HG03442 (cell line): Measurements from ENCODE around the gene HBE1.
A peak's percentile ranks its signal among the peaks of the same experiment; 100 is the strongest.
"Not testable (repeated sequence)": the region's sequence is repeated elsewhere in the genome, so short reads cannot be mapped to it uniquely, and the experiment has no call there.

Source experiments
- ATAC-seq: cut with Tn5 transposase; IDR thresholded peaks from one replicate; pipeline ENCODE4 v1.9.1; 2021; ENCODE audit warnings: mild to moderate bottlenecking, moderate library complexity; ENCODE audit not compliant: unreplicated experiment

HBE1 gene

DNA sequence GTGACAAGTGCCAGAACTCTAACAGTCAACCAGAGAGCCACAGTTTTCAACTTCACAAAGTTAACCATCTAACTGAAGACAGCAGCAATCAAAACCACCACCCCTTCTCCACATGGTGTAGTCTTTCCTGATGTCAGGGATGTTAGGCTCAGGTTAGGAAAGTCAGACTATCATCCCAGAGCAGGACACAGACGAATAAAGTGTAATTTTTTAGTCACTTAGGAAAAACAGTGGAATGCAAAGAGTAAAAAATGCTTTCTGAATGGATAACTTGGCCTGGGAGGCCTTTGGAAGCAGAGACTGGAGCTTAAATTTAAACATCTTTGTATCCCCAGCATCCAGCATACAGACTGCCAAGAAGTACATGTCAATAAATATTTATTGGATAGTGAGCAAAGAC, 16.6 kb upstream of the HBE1 start:
- ATAC-seq: no peak

DNA sequence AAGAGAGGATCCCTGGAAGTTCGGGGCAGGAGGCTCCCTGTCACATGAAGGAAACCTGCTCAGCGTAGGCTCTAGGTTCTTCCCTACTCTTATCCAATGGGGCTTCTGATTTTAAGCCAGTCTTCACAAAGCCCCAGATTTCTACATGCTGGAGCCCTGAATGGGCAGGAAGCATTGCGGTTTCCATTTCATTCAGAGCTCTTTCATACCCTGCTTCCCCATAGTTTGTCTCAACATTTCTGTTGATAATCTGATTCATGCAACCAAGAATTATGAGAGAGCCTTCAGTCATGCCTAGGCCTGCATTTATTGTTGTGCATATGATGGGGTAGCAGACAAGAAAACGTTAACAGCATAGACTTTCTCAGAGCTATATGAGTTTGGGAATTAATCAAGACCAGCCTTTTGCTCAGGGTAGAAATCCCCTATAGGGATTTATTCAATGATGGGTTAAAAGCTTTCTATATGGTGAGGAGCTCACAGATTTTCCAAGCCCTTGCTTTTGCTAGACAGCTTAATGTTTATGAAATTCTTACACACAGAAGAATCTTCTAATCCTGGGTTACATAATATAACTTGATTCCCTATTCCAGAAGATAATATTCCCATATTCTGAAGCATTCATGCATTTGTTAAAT, 16.1 kb upstream of the HBE1 start:
- no peak for ATAC-seq

DNA sequence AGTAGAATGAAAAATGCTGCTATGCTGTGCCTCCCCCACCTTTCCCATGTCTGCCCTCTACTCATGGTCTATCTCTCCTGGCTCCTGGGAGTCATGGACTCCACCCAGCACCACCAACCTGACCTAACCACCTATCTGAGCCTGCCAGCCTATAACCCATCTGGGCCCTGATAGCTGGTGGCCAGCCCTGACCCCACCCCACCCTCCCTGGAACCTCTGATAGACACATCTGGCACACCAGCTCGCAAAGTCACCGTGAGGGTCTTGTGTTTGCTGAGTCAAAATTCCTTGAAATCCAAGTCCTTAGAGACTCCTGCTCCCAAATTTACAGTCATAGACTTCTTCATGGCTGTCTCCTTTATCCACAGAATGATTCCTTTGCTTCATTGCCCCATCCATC, 14.9 kb upstream of the HBE1 start:
- ATAC-seq: no peak

DNA sequence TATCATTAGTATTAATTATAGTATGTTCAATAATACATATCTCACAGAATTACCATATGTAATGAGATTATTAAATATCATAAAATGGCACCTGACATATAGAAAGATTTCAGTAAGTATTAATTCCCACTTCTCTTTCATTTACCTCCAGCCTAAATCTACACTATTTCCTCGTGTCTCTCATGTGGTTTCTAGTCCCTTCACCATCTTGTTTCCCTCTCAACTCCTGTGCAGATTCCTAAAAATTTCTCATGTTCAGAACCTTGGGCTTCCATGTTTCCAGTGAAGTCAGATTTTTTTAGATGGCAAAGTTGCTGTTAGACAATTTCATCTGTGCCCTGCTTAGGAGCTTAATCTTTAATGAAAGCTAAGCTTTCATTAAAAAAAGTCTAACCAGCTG, 14.1 kb upstream of the HBE1 start:
- ATAC-seq: no peak

GRCh38 chr11:5283086-5283485, 13.3 kb upstream of the HBE1 start:
- no peak for ATAC-seq

DNA sequence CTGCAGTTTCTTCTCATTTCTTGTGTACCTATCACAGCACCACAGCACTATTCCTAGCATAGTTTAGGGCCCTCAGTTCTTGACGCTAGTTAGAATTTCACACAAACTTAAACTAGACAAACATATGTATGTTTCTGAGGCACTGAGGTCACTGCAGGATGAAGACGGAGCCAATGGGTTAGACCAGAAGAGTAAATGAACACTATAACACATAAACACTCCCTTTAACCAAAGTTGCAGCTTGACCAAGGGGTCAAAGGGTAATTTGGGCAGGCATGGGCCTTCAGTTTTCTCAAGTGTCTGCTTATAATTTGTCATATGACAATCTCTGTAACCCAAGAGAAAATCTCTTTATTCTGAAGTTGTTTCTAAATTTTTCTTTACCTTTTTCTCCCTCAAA, 12.9 kb upstream of the HBE1 start:
- ATAC-seq: no peak

DNA sequence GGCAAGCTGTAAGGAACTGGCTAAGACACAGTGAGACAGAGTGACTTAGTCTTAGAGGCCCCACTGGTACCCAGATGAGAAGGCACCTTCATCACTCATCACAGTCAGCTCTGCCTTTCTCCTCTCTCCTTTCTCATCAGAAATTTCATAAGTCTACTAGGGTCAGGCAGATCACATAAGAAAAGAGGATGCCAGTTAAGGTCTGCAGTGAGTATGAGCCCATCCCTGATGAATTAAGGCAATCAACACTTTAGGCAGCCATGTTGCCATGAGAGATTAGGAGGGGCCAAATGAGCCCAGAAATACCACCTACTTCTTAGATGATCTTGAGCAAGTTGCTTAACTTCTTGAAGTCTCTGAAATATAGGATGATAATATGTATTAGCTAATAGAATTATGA, 11.9 kb upstream of the HBE1 start:
- no peak for ATAC-seq

DNA sequence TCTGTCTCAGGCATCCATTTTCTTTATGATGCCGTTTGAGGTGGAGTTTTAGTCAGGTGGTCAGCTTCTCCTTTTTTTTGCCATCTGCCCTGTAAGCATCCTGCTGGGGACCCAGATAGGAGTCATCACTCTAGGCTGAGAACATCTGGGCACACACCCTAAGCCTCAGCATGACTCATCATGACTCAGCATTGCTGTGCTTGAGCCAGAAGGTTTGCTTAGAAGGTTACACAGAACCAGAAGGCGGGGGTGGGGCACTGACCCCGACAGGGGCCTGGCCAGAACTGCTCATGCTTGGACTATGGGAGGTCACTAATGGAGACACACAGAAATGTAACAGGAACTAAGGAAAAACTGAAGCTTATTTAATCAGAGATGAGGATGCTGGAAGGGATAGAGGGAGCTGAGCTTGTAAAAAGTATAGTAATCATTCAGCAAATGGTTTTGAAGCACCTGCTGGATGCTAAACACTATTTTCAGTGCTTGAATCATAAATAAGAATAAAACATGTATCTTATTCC, 10.9 kb upstream of the HBE1 start:
- ATAC-seq: peak; percentile 94

GRCh38 chr11:5279471-5280090, 9.8 kb upstream of the HBE1 start:
- no peak for ATAC-seq

DNA sequence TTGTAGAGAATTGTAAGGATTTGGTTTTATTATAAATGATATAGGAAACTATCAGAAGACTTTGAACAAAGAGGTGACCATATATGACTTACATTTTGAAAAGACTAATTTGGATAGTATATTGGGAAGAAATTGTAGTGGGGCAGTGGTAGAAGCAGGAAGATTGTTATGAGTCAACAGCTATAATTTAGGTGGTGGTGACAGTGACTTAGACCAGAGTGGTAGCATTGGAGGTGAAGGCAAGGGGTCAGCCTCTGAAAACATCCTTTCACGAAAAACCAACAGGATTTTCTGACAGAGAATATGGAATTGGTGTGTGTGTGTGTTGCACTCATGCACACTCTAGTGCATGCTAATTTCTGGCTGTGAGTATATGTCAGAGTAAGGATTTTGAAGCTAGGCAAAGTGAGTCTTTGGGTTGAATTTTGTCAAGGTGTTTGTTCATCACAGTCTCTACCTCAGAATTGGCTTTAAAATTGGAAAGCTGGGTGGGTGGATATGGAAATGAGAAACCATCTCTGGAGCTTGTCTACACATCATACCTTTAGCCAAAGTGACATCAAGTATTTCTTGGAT, 8.2 kb upstream of the HBE1 start:
- peak; percentile 47 for ATAC-seq

GRCh38 chr11:5276697-5277096, 7.0 kb upstream of the HBE1 start:
- ATAC-seq: no peak

- ATAC-seq: no peak
Observed at GRCh38 chr11:5275369-5276110, 5.8 kb upstream of the HBE1 start.

DNA sequence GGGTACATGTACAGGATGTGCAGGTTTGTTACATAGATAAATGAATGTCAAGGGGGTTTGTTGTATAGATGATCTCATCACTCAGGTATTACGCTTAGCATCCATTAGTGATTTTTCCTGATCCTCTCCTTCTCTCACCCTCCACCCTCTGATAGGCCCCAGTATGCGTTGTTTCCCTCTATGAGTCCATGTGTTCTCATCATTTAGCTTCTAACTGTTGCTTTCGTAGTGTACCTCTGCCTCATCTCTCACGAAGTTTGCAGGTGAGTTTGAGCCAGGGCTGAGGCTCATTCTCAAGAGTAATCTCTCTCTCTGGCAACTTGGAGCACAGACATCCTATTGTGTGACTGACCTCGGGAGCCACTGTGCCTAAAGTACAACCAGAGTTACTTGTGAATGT, 4.7 kb upstream of the HBE1 start:
- no peak for ATAC-seq

- ATAC-seq: no peak
Observed at GRCh38 chr11:5272395-5273017, 2.8 kb upstream of the HBE1 start.

DNA sequence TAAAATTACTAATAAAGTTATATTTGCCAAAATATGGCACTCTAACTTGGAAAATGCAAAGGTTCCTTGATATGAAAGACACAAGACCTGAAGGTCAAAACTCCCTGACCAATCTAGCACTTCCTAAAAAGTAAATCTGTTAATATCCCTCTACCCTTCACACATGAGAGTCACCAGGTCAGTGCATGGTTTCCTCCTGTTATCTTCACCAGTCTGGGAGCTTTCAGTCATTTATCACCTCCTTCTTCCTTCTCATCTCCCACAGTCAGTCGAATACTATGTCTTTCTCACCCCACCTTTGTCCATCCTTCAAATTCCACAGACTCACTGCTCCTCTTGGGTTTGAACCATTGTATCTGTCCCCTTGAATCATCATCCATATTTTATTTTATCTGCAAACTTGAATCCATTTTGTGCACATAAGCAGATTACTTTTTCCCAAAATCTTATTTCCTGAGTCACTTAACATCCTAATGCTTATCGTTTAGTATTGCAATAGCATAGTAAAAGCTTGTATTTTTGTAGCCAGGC, 2.6 kb downstream of the HBE1 start:
- ATAC-seq: no peak

DNA sequence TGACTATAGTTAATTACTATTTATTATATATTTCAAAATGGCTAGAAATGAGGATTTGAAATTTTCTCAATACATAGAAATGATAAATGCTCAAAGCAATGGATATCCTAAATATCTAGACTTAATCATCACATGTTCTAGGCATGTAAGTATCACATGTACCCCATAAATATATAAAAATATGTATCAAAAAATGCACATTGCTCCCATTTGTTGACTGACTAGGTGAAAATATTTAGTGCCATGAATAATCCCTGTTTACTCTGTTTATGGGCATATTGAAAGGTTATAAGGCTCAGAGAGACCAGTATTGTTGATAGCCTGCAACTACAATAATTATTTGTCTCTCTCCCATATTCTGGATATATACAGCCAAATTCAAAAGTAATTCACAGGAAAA, 3.1 kb downstream of the HBE1 start:
- ATAC-seq: no peak

GRCh38 chr11:5265832-5266231, 3.9 kb downstream of the HBE1 start:
- no peak for ATAC-seq

- no peak for ATAC-seq
Observed at GRCh38 chr11:5258543-5259262, 11.0 kb downstream of the HBE1 start.

DNA sequence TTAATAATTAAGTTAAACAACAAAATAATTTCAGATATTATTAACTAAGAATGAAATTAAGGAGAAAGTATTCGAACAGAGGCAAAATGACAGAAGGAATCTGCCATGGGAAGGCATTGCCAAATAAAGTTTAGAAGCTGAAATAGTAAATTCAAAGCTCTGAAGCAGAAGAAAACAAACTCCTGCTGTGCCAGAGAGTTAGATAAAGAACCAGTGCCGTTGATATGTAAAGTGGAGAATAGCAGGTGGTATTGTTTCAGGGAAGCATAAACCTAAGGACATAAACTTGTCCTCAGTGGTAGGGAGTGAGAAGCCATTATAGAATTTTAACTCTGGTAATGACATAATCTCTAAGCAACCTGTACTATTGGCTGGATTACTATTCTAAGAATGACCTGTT, 12.4 kb downstream of the HBE1 start:
- ATAC-seq: no peak

- ATAC-seq: not testable (repeated sequence)
Observed at GRCh38 chr11:5254646-5255413, 14.9 kb downstream of the HBE1 start, which contains the start of gene HBG2. HBG2 (minus strand) TSS chr11:5254781; CDS start chr11:5254728, 53 bp downstream.
